MCF 10A (cell line): ENCODE measurements around the gene HS6ST1. TPM values are rescaled to one million over a fixed set of nuclear protein-coding genes. Genes with fewer than 3 reads are reported as not detected.
A peak's percentile ranks its signal among the peaks of the same experiment; 100 is the strongest.

Experiments
- BruUV-seq: library from RNA; stranded (reverse); fragments of 400-500 nt; replicated peaks from 2 replicates; lab custom pipeline; 2021; lab: Mats Ljungman, UMichigan
- CTCF ChIA-PET: fragments of 300-600 bp; sonication (Branson Sonifier 250); formaldehyde crosslinking; extraction: SDS; loops from one replicate; lab custom pipeline; 2021; ENCODE audit warnings: antibody characterized with exemption, inconsistent platforms; lab: Yijun Ruan, JAX
- POLR2A ChIA-PET: fragments of 300-600, 350-650 bp; sonication (Branson Sonifier 250); formaldehyde crosslinking; extraction: SDS; loops from one replicate; lab custom pipeline; 2020; ENCODE audit warnings: antibody characterized with exemption, inconsistent platforms; lab: Yijun Ruan, JAX
- DNase-seq: peaks from one replicate; pipeline ENCODE4 v3.0.0-alpha.2; 2018; ENCODE audit not compliant: unreplicated experiment
- H3K27ac Mint-ChIP-seq: one replicate; pipeline ENCODE4 v1.8.0; 2022; ENCODE audit warnings: mild to moderate bottlenecking, low read depth, mixed read lengths; ENCODE audit not compliant: unreplicated experiment
- H3K27me3 Mint-ChIP-seq: one replicate; pipeline ENCODE4 v1.8.0; 2022; ENCODE audit warnings: mixed read lengths; ENCODE audit not compliant: insufficient read depth, unreplicated experiment
- H3K36me3 Mint-ChIP-seq: one replicate; pipeline ENCODE4 v1.8.0; 2022; ENCODE audit warnings: mild to moderate bottlenecking, moderate library complexity, mixed read lengths; ENCODE audit not compliant: insufficient read depth, unreplicated experiment
- H3K4me1 Mint-ChIP-seq: one replicate; pipeline ENCODE4 v1.8.0; 2022; ENCODE audit warnings: mixed read lengths; ENCODE audit not compliant: insufficient read depth, unreplicated experiment
- H3K4me3 Mint-ChIP-seq: one replicate; pipeline ENCODE4 v1.8.0; 2022; ENCODE audit warnings: mild to moderate bottlenecking, moderate library complexity, mixed read lengths; ENCODE audit not compliant: unreplicated experiment
- H3K9me3 Mint-ChIP-seq: one replicate; pipeline ENCODE4 v1.8.0; 2022; ENCODE audit warnings: mixed read lengths; ENCODE audit not compliant: unreplicated experiment
- intact Hi-C: fragments of 100-400 bp; cut with micrococcal nuclease; formaldehyde crosslinking; loops from 2 replicates; pipeline ENCODE4 v1.14.1; 2022
- total RNA-seq: library from RNA; stranded (reverse); gene quantifications from 2 replicates; pipeline ENCODE4 v1.2.3, GENCODE V29; 2022
- TF ChIP-seq, protein P1 (sequence below): fragments of 200-600 bp; IDR thresholded peaks from one replicate; pipeline ENCODE4 v1.8.0; 2022; ENCODE audit warnings: antibody characterized with exemption, mild to moderate bottlenecking; ENCODE audit not compliant: unreplicated experiment

Gene HS6ST1
- total RNA-seq, 1 experiment from 2014 or later, result 9.6 TPM

DNA sequence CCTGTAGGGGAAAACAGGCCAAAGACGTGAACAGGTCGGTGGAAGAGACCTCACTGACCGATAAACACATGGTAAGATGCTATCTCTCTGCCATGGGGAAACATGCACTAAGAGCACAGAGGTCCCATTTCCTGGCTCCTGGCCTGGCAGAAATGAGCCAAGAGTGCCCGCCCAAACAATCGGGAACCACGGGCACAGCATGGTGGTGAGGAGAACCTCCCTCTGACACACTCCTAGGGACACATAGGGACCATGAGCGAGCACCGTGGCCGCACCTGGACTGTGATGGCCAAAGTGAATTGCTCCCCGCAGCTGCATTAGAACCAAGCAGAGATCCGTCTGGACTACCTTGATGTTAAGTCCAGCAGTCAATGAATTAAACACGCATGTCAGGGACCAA, 11.1 kb downstream of the HS6ST1 start:
- CTCF ChIA-PET, result no interaction called here
- TF ChIP-seq, protein P1, sequence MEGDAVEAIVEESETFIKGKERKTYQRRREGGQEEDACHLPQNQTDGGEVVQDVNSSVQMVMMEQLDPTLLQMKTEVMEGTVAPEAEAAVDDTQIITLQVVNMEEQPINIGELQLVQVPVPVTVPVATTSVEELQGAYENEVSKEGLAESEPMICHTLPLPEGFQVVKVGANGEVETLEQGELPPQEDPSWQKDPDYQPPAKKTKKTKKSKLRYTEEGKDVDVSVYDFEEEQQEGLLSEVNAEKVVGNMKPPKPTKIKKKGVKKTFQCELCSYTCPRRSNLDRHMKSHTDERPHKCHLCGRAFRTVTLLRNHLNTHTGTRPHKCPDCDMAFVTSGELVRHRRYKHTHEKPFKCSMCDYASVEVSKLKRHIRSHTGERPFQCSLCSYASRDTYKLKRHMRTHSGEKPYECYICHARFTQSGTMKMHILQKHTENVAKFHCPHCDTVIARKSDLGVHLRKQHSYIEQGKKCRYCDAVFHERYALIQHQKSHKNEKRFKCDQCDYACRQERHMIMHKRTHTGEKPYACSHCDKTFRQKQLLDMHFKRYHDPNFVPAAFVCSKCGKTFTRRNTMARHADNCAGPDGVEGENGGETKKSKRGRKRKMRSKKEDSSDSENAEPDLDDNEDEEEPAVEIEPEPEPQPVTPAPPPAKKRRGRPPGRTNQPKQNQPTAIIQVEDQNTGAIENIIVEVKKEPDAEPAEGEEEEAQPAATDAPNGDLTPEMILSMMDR, result no peak
- no peak overlapping the region for H3K4me3 Mint-ChIP-seq
- intact Hi-C loops, result loop anchor here (10.0 kb wide), 1 partner anchor 243 kb away; no protein-coding TSS in a partner anchor
- H3K9me3 Mint-ChIP-seq, result no peaks in the 10 kb centered on the region
- BruUV-seq, result no TSS peak
- DNase-seq, result no peak
- H3K4me1 Mint-ChIP-seq, result peaks cover 35% of the 10 kb centered on the region
- no peak overlapping the region for H3K27ac Mint-ChIP-seq
- POLR2A ChIA-PET, result interaction anchor here (2.5 kb wide), 1 partner anchor 9 kb away, joined by 9 read pairs; no protein-coding TSS in a partner anchor
- no peaks in the 10 kb centered on the region for H3K36me3 Mint-ChIP-seq
- H3K27me3 Mint-ChIP-seq, result no peaks in the 10 kb centered on the region

DNA sequence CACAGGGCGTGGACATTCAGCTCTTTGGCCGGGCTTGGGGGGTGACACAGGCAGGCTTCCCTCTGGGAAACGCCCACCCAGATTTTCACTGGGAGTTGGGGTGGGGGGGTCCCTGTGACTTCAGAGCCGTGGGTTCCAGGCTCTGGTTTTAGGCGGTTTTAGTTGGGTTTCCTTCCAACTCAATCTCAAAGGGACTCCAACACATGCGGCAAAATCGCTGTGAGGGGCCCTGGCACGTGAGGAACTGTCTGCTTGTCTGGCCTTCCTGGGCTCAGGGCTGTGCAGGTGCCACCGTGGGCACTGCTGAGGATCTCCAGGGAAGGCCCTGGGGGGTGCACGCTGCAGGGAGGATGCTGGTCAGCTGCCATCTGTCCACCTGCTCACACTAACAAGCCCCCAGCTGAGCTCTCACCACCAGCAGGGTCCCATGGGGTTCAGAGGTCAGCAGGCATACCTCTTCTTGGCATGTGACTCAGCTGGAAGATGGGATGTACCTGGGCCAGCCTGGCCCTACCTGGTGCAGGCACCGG, 11.7 kb downstream of the HS6ST1 start:
- intact Hi-C loops, result loop anchor here (10.0 kb wide), 1 partner anchor 242 kb away; no protein-coding TSS in a partner anchor
- H3K9me3 Mint-ChIP-seq, result no peaks in the 10 kb centered on the region
- no peak for DNase-seq
- no peak overlapping the region for H3K4me3 Mint-ChIP-seq
- ChIA-PET CTCF (interaction anchor here (0.7 kb wide), 1 partner anchor 11 kb away, joined by 3 read pairs; no protein-coding TSS in a partner anchor), POLR2A (interaction anchor here (2.5 kb wide), 1 partner anchor 10 kb away, joined by 9 read pairs; no protein-coding TSS in a partner anchor)
- peaks cover 41% of the 10 kb centered on the region for H3K4me1 Mint-ChIP-seq
- no peaks in the 10 kb centered on the region for H3K27me3 Mint-ChIP-seq
- TF ChIP-seq, protein P1, result no peak
- no peaks in the 10 kb centered on the region for H3K36me3 Mint-ChIP-seq
- BruUV-seq, result no TSS peak
- H3K27ac Mint-ChIP-seq, result peak overlapping the region; percentile 95

DNA sequence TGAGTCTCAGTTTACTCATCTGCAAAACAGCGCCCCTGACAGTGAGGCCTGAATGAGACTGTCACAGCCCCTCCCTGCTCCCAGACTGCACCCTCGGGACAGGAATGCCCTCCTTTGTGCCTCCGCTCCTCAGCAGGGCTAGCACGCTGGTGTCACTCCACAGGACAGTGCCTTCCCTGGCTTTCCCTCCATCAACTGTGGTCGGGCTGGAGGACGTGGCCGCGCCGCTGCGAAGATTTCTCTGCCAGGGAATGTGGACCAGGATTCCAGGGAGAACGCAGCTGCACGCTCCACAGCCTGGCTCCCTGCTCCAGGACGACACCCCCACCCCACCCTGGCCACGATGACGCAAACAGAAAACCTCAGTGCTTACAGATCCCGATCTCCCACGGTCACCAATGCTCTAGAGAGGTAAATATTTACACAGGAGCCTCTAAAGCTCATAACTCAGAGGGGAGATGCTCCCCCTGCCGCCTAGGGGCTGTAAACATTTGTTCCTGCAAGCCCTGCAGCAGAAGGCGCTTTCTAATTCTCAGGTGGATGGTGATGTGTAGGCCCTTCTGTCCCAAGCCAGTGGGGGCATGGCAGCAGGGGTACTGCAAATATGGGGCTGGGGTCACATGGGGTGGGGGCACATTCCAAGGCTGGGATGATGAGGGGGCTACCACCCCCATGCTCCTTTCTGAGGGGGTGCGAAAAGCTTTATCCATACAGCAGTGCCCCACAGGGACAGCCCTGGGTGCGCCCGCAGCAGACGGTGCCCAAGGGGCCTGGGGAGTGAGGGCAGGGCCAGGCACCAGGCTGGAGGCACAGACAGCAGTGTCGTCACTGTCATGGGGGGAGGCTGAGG, 12.4 kb downstream of the HS6ST1 start:
- BruUV-seq, result no TSS peak
- intact Hi-C loops, result loop anchor here (10.0 kb wide), 1 partner anchor 242 kb away; no protein-coding TSS in a partner anchor
- no peaks in the 10 kb centered on the region for H3K27me3 Mint-ChIP-seq
- CTCF ChIA-PET, result interaction anchor here (0.6 to 1.8 kb wide), 11 partner anchors 9 to 419 kb away, joined by 3 to 8 read pairs (median 4); no protein-coding TSS in a partner anchor
- H3K27ac Mint-ChIP-seq, result peak overlapping the region; percentile 95
- no peaks in the 10 kb centered on the region for H3K9me3 Mint-ChIP-seq
- peak overlapping the region; percentile 60 for H3K4me3 Mint-ChIP-seq
- TF ChIP-seq, protein P1, result peak; percentile 13
- DNase-seq, result peak; percentile 89
- H3K4me1 Mint-ChIP-seq, result peaks cover 48% of the 10 kb centered on the region
- no peaks in the 10 kb centered on the region for H3K36me3 Mint-ChIP-seq
- POLR2A ChIA-PET, result interaction anchor here (0.5 to 2.5 kb wide), 7 partner anchors 11 to 1571 kb away, joined by 3 to 9 read pairs (median 3); no protein-coding TSS in a partner anchor
